Muscle of leg (tissue), 11 donors: Measurements from ENCODE around the gene PLA2G3. TPM values are rescaled to one million over a fixed set of nuclear protein-coding genes. Genes with fewer than 3 reads are reported as not detected.

Source experiments
- DNase-seq: peaks from one replicate; pipeline ENCODE4 v3.0.0; 2013
- H3K27ac ChIP-seq: one replicate; pipeline ENCODE4 v1.5.1; 2013; ENCODE audit warnings: mild to moderate bottlenecking, low read length, control low read depth
- H3K27me3 ChIP-seq: one replicate; pipeline ENCODE4 v1.6.1; 2013; ENCODE audit warnings: low read length; ENCODE audit not compliant: control insufficient read depth, insufficient read depth
- H3K36me3 ChIP-seq: one replicate; pipeline ENCODE4 v1.6.1; 2013; ENCODE audit warnings: low read length; ENCODE audit not compliant: control insufficient read depth, insufficient read depth
- H3K4me1 ChIP-seq: one replicate; pipeline ENCODE4 v1.6.1; 2013; ENCODE audit warnings: low read length; ENCODE audit not compliant: control insufficient read depth, insufficient read depth
- H3K4me3 ChIP-seq: one replicate; pipeline ENCODE4 v1.5.1; 2013; ENCODE audit warnings: low read length, control low read depth
- H3K9me3 ChIP-seq: replicated peaks from 2 replicates; pipeline ENCODE4 v1.6.1; 2013; ENCODE audit warnings: low read depth, low read length; ENCODE audit not compliant: control insufficient read depth
- WGBS: methylation state at CpG from one replicate; pipeline ENCODE4 v1.1.5; 2013; ENCODE audit warnings: missing lambda C conversion rate; ENCODE audit not compliant: insufficient coverage; 5-methylcytosine and 5-hydroxymethylcytosine counted together
- polyA plus RNA-seq, 8 donors: library from polyadenylated mRNA; unstranded; fragments of 120-200 nt; gene quantifications; one replicate each; pipeline versions ENCODE4 v1.2.1 to v1.2.3, GENCODE V29; 2013; ENCODE audit warnings: inconsistent platforms in 1 of 8, low replicate concordance in 1 of 8; ENCODE audit not compliant: insufficient read length in 8 of 8, insufficient read depth in 1 of 8
- total RNA-seq: library from RNA; stranded (reverse); fragments of 120-200 nt; gene quantifications from one replicate; pipeline ENCODE4 v1.2.4, GENCODE V29; 2013

PLA2G3 gene
- total and polyA plus RNA-seq, 9 donors = 0.04 TPM; not detected in 8

- DNase-seq = no peak
- Histone ChIP-seq H3K27me3 (peaks cover 19% of the 10 kb centered on the region), H3K4me3 (no peak overlapping the region), H3K4me1 (peaks cover 5% of the 10 kb centered on the region), H3K27ac (no peak overlapping the region), H3K36me3 (no peaks in the 10 kb centered on the region), H3K9me3 (no peaks in the 10 kb centered on the region)
- 94% methylated on average over 5 of the region's 16 CpGs for WGBS
These were observed 3.6 kb downstream of the PLA2G3 start for GRCh38 chr22:31136711-31137110.

- WGBS = 89% methylated on average over 7 of the region's 9 CpGs
- Histone ChIP-seq H3K4me1 (peaks cover 5% of the 10 kb centered on the region), H3K9me3 (no peaks in the 10 kb centered on the region), H3K36me3 (no peaks in the 10 kb centered on the region), H3K27ac (no peak overlapping the region), H3K27me3 (peaks cover 19% of the 10 kb centered on the region), H3K4me3 (no peak overlapping the region)
- no peak for DNase-seq
These were observed 4.2 kb downstream of the PLA2G3 start for GRCh38 chr22:31136155-31136554.

- H3K36me3 ChIP-seq = no peaks in the 10 kb centered on the region
- H3K27me3 ChIP-seq = peaks cover 15% of the 10 kb centered on the region
- H3K4me3 ChIP-seq = no peak overlapping the region
- DNase-seq = no peak
- H3K9me3 ChIP-seq = no peaks in the 10 kb centered on the region
- 88% methylated on average over 3 of the region's 6 CpGs for WGBS
- no peak overlapping the region for H3K27ac ChIP-seq
- peaks cover 5% of the 10 kb centered on the region for H3K4me1 ChIP-seq
These were observed 4.6 kb downstream of the PLA2G3 start for GRCh38 chr22:31135706-31136105.

GRCh38 chr22:31134688-31135087 is 5.6 kb downstream of the PLA2G3 start:
- H3K4me1 ChIP-seq = no peaks in the 10 kb centered on the region
- no peaks in the 10 kb centered on the region for H3K9me3 ChIP-seq
- H3K4me3 ChIP-seq = no peak overlapping the region
- WGBS = no CpG with 5 or more reads among the region's 4 CpGs
- no peak for DNase-seq
- H3K27me3 ChIP-seq = peaks cover 5% of the 10 kb centered on the region
- H3K36me3 ChIP-seq = no peaks in the 10 kb centered on the region
- H3K27ac ChIP-seq = no peak overlapping the region

DNA sequence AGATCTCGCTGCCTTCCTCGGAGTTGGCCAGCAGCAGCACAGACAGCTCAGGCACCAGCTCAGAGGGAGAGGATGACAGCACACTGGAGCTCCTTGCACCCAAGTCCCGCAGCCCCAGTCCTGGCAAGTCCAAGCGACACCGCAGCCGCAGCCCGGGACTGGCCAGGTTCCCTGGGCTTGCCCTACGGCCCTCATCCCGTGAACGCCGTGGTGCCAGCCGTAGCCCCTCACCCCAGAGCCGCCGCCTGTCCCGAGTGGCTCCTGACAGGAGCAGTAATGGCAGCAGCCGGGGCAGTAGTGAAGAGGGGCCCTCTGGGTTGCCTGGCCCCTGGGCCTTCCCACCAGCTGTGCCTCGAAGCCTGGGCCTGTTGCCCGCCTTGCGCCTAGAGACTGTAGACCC is 6.4 kb downstream of the PLA2G3 start:
- 92% methylated on average over 16 of the region's 19 CpGs for WGBS
- H3K27ac ChIP-seq = no peak overlapping the region
- H3K9me3 ChIP-seq = no peaks in the 10 kb centered on the region
- no peaks in the 10 kb centered on the region for H3K4me1 ChIP-seq
- DNase-seq = no peak
- no peaks in the 10 kb centered on the region for H3K36me3 ChIP-seq
- peaks cover 3% of the 10 kb centered on the region for H3K27me3 ChIP-seq
- H3K4me3 ChIP-seq = no peak overlapping the region

DNA sequence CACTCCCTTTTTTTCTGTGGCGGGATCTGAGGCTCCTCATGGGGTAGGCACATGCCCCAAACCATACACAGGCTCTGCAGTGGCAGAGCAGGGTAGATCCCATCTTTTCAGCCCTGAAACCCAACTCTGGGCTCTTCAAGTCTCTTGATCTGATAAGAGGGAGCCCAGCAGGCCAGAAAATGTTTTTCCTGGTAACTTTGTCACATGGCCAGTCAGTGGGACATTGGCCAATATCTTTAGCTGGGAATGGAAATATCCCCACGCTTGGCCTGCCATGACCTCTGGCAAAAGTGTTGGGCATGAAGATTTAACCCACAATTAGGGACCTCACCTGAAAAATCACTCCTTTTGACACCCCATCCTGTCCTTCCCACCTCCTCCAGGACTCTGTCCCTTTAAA is 9.4 kb downstream of the PLA2G3 start:
- Histone ChIP-seq H3K27ac (no peak overlapping the region), H3K27me3 (no peaks in the 10 kb centered on the region), H3K4me1 (no peaks in the 10 kb centered on the region), H3K9me3 (no peaks in the 10 kb centered on the region), H3K36me3 (no peaks in the 10 kb centered on the region), H3K4me3 (no peak overlapping the region)
- no peak for DNase-seq
- WGBS = 45% methylated on average over 2 of the region's 2 CpGs

DNA sequence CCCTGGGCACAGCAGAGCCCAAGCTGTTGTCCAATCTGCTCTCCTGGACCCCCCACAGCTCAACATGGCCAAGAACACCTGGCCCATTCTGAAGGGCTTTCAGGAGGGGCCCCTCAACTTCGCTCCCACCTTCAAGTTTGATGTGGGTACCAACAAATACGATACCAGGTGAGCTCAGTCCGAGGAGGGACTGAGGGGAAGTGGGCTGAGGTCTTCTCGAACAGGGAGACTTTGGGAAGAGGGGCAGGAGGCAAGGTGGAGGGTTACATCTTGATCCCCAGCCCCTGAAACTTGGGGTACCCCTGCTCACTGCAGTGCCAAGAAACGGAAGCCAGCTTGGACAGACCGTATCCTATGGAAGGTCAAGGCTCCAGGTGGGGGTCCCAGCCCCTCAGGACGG is 12.2 kb downstream of the PLA2G3 start:
- Histone ChIP-seq H3K27ac (no peak overlapping the region), H3K4me3 (no peak overlapping the region), H3K36me3 (no peaks in the 10 kb centered on the region)

GRCh38 chr22:31127181-31127772 is 13.0 kb downstream of the PLA2G3 start:
- Histone ChIP-seq H3K36me3 (no peaks in the 10 kb centered on the region), H3K9me3 (no peaks in the 10 kb centered on the region), H3K27ac (no peak overlapping the region), H3K4me1 (peaks cover 9% of the 10 kb centered on the region), H3K27me3 (peaks cover 3% of the 10 kb centered on the region), H3K4me3 (no peak overlapping the region)
- WGBS = 32% methylated on average over 12 of the region's 19 CpGs
- DNase-seq = no peak

More for the DNA sequence above, 12.2 kb downstream of the PLA2G3 start:
- 89% methylated on average over 7 of the region's 7 CpGs for WGBS
- DNase-seq = no peak
- no peaks in the 10 kb centered on the region for H3K9me3 ChIP-seq
- H3K4me1 ChIP-seq = peaks cover under 1% of the 10 kb centered on the region
- peaks cover 3% of the 10 kb centered on the region for H3K27me3 ChIP-seq

- H3K4me3 ChIP-seq = no peak overlapping the region
- DNase-seq = no peak
- peaks cover 3% of the 10 kb centered on the region for H3K27me3 ChIP-seq
- no peak overlapping the region for H3K27ac ChIP-seq
- no peaks in the 10 kb centered on the region for H3K9me3 ChIP-seq
- H3K36me3 ChIP-seq = no peaks in the 10 kb centered on the region
- H3K4me1 ChIP-seq = peaks cover 13% of the 10 kb centered on the region
- 77% methylated on average over 7 of the region's 13 CpGs for WGBS
These were observed 13.5 kb downstream of the PLA2G3 start for GRCh38 chr22:31126869-31127175.

DNA sequence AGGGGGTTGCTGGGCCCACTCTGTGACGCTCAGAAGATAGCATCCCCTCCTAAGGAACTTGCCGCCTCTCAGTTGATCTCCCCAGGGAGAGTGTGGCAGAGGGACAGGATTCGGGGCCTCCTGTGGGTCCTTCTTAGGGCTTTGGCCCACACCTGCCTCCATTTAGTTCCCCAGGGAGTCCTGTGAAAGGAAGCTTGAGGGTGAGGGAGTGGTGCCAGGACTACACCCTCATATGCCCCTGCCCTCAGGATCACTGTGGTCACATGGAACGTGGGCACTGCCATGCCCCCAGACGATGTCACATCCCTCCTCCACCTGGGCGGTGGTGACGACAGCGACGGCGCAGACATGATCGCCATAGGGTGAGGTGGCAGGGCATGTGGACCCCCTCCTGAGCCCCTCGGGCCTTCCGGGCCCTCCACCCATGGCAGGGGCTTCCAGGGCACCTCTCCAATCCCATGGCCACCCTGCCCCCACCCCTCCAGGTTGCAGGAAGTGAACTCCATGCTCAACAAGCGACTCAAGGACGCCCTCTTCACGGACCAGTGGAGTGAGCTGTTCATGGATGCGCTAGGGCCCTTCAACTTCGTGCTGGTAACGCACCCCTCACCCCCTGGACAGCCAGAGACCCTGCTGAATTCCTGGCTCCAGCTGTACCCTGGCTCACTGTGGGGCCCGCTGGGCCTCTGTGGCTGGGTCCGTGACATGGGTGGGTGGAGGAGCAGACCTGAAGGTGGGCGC is 14.0 kb downstream of the PLA2G3 start:
- Histone ChIP-seq H3K9me3 (no peaks in the 10 kb centered on the region), H3K36me3 (no peaks in the 10 kb centered on the region), H3K27me3 (peaks cover 3% of the 10 kb centered on the region), H3K4me1 (peaks cover 13% of the 10 kb centered on the region), H3K4me3 (no peak overlapping the region), H3K27ac (no peak overlapping the region)
- DNase-seq = no peak
- 87% methylated on average over 15 of the region's 22 CpGs for WGBS
